Activated T-helper 1 cell treated with anti-CD3 and anti-CD28 coated beads, Interleukin-12 subunit alpha, Interleukin-12 subunit beta, Interleukin-2, Interleukin-4 antibody, amounts not matched to agents 30 ng/mL and 10 ng/mL and 1 ng/mL, durations not matched to agents 14 hours and 24 hours and 36 hours (primary cell): ENCODE results near the gene UNG. TPM values are rescaled to one million over a fixed set of nuclear protein-coding genes. Genes with fewer than 3 reads are reported as not detected.

Experiments
- DNase-seq: peaks from one replicate; pipeline ENCODE4 v3.0.0; 2021; ENCODE audit warnings: low spot score
- H3K27ac Mint-ChIP-seq: one replicate; pipeline ENCODE4 v1.8.0; 2021; ENCODE audit warnings: mild to moderate bottlenecking, mixed read lengths
- H3K27me3 Mint-ChIP-seq: one replicate; pipeline ENCODE4 v1.8.0; 2022; ENCODE audit warnings: mild to moderate bottlenecking, moderate library complexity, mixed read lengths; ENCODE audit not compliant: insufficient read depth
- H3K36me3 Mint-ChIP-seq: one replicate; pipeline ENCODE4 v1.8.0; 2021; ENCODE audit warnings: low read depth, mixed read lengths
- H3K4me1 Mint-ChIP-seq: one replicate; pipeline ENCODE4 v1.8.0; 2021; ENCODE audit warnings: low read depth, mixed read lengths
- H3K4me3 Mint-ChIP-seq: one replicate; pipeline ENCODE4 v1.8.0; 2021; ENCODE audit warnings: mild to moderate bottlenecking, moderate library complexity, mixed read lengths
- H3K9me3 Mint-ChIP-seq: one replicate; pipeline ENCODE4 v1.8.0; 2021; ENCODE audit warnings: mixed read lengths
- intact Hi-C: fragments of 100-400 bp; cut with micrococcal nuclease; formaldehyde crosslinking; loops from one replicate; pipeline ENCODE4 v1.15.1; 2024
- total RNA-seq: library from RNA; stranded (reverse); gene quantifications from 2 replicates; pipeline ENCODE4 v1.2.3, GENCODE V29; 2022

UNG gene
- total RNA-seq, 1 donor from 2014 or later, result 95.8 TPM

- H3K4me1 Mint-ChIP-seq, result peaks cover 17% of the 10 kb centered on the region
- DNase-seq, result peak; percentile 71
- peak overlapping the region; percentile 85 for H3K4me3 Mint-ChIP-seq
- H3K27ac Mint-ChIP-seq, result peak overlapping the region; percentile 63
- no peaks in the 10 kb centered on the region for H3K36me3 Mint-ChIP-seq
- intact Hi-C loops, result loop anchor here (1.0 to 10.0 kb wide), 7 partner anchors 43 to 1128 kb away; partner anchors contain the start of genes ALKBH2, ATP2A2, ISCU and KCTD10
- no peaks in the 10 kb centered on the region for H3K9me3 Mint-ChIP-seq
- peaks cover 15% of the 10 kb centered on the region for H3K27me3 Mint-ChIP-seq
Observed at GRCh38 chr12:109154451-109155438, 57.3 kb downstream of the UNG start.

DNA sequence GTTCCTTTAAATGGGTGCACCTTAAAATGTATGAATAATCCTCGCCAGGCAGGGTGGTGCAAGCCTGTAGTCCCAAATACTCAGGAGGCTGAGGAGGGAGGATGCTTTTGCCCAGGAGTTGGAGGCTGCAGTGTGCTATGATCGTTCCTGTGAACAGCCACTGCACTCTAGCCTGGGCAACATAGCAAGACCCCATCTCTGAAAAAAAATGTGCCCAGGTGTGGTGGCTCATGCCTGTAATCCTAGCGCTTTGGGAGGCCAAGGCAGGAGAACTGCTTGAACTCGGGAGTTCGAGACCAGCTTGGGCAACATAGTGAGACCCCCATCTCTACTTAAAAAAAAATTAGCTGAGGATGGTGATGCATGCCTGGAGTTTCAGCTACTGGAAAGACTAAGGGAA is 58.6 kb downstream of the UNG start:
- H3K4me3 Mint-ChIP-seq, result peak overlapping the region; percentile 85
- no peak overlapping the region for H3K27ac Mint-ChIP-seq
- no peaks in the 10 kb centered on the region for H3K9me3 Mint-ChIP-seq
- H3K27me3 Mint-ChIP-seq, result peaks cover 15% of the 10 kb centered on the region
- DNase-seq, result no peak
- peaks cover 17% of the 10 kb centered on the region for H3K4me1 Mint-ChIP-seq
- no peaks in the 10 kb centered on the region for H3K36me3 Mint-ChIP-seq
- intact Hi-C loops, result loop anchor here (10.0 kb wide), 1 partner anchor 591 kb away; the partner anchor contains the start of genes ISCU and SART3

- Mint-ChIP-seq H3K27ac (no peak overlapping the region), H3K9me3 (no peaks in the 10 kb centered on the region), H3K4me3 (no peak overlapping the region), H3K36me3 (no peaks in the 10 kb centered on the region), H3K27me3 (peaks cover 11% of the 10 kb centered on the region), H3K4me1 (peaks cover 17% of the 10 kb centered on the region)
- no peak for DNase-seq
- intact Hi-C loops, result loop anchor here (10.0 kb wide), 1 partner anchor 592 kb away; the partner anchor contains the start of genes ISCU and SART3
Observed at GRCh38 chr12:109156586-109156985, 59.2 kb downstream of the UNG start.

DNA sequence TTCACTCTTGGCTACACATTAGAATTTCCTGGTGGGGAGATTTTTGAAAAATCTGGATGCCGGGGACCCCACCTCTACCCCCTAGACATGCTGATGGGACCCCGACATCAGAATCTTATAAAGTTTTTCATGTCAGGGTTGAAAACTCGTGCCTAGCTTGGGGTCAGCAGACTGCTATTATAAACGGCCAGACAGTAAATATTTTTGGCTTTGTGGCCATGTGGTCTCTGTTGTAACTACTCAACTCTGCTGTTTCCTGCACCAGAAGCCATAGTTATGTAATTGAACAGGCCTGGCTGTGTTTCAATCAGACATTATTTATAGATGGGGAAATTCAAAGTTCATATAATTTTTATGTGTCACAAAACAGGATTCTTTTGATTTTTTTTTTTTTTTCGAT is 60.6 kb downstream of the UNG start:
- Mint-ChIP-seq H3K36me3 (no peaks in the 10 kb centered on the region), H3K4me1 (peaks cover 17% of the 10 kb centered on the region), H3K27ac (no peak overlapping the region), H3K9me3 (no peaks in the 10 kb centered on the region), H3K27me3 (peaks cover 4% of the 10 kb centered on the region), H3K4me3 (no peak overlapping the region)
- intact Hi-C loops, result loop anchor here (10.0 kb wide), 1 partner anchor 593 kb away; the partner anchor contains the start of genes ISCU and SART3
- DNase-seq, result no peak

DNA sequence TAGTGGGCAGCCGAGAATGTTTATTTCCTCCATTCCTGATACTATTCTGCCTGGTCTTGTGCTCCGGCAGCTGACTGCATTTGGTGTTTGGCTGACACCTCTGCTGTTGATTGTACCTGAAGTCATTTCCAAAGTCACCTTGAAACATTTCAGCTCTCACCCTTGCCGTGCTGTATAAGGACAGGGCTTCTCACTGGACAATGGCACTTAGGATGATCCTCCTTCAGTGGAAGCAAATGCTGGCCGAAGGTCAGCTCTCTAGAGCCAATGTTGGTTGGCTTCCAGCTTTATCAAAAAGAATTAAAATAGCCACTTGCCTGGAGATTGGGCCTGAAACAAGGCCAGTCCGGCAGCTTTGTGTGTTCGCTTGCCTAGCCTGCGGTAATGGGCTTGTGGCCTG is 63.0 kb downstream of the UNG start:
- Mint-ChIP-seq H3K4me1 (peaks cover 3% of the 10 kb centered on the region), H3K27ac (no peak overlapping the region), H3K27me3 (peaks cover 3% of the 10 kb centered on the region), H3K9me3 (no peaks in the 10 kb centered on the region), H3K36me3 (no peaks in the 10 kb centered on the region), H3K4me3 (no peak overlapping the region)
- intact Hi-C loops, result no loop called here
- no peak for DNase-seq

Other genes with a start within 250 kb of the UNG start
- 25.6 and 26.6 TPM in 2 replicates for gene SSH1, start 240.0 kb upstream of the UNG start, total RNA-seq
- not detected in 2 replicates for gene DAO, start 217.5 kb upstream of the UNG start, total RNA-seq
- not detected in 2 replicates for gene SVOP, start 76.5 kb upstream of the UNG start, total RNA-seq
- 9.0 and 10.5 TPM in 2 replicates for gene USP30, start 45.0 kb upstream of the UNG start, total RNA-seq
- 43.6 and 47.4 TPM in 2 replicates for gene ALKBH2, start 4.1 kb upstream of the UNG start, total RNA-seq
- 5.0 and 6.9 TPM in 2 replicates for gene ACACB, start 19.0 kb downstream of the UNG start, total RNA-seq
- not detected in 2 replicates for gene FOXN4, start 211.7 kb downstream of the UNG start, total RNA-seq